Endothelial cell of umbilical vein (primary cell): ENCODE measurements around the gene NGEF. TPM values are rescaled to one million over a fixed set of nuclear protein-coding genes. Genes with fewer than 3 reads are reported as not detected.

ENCODE experiments used
- BruUV-seq: library from RNA; stranded (reverse); fragments of 400-500 nt; replicated peaks from 2 replicates; lab custom pipeline; 2021; lab: Mats Ljungman, UMichigan
- CTCF ChIA-PET: fragments of 300-600, 350-600 bp; sonication (Branson Sonifier 250); formaldehyde crosslinking; loops from one replicate; lab custom pipeline; 2021; ENCODE audit warnings: antibody characterized with exemption, inconsistent platforms; lab: Charles Lee
- POLR2A ChIA-PET: fragments of 300-600, 350-600 bp; sonication (Branson Sonifier 250); formaldehyde crosslinking; loops from one replicate; lab custom pipeline; 2021; ENCODE audit warnings: antibody characterized with exemption, inconsistent platforms; lab: Charles Lee
- DNase-seq: peaks from one replicate; pipeline ENCODE4 v3.0.0-alpha.2; 2011; ENCODE audit warnings: low read depth, low spot score
- FAIRE-seq: peaks from 2 replicates; lab custom pipeline; 2011; peaks lifted over from hg19 to GRCh38; lab: Jason Lieb, UNC
- H2AFZ ChIP-seq: 2 replicates; pipeline ENCODE4 v1.6.0; 2012; ENCODE audit warnings: low read depth, low read length, control low read depth, inconsistent platforms
- H3K27ac ChIP-seq: 2 replicates; pipeline ENCODE4 v1.5.1; 2011; ENCODE audit warnings: low read depth, mild to moderate bottlenecking, control low read depth, low read length, moderate library complexity; ENCODE audit not compliant: insufficient read depth
- H3K27me3 ChIP-seq, 2 experiments: 2 replicates each; pipeline versions ENCODE4 v1.6.0 to v1.6.1; 2011; ENCODE audit warnings: low read length in 2 of 2, mixed read lengths in 1 of 2; ENCODE audit not compliant: control insufficient read depth in 2 of 2, insufficient read depth in 2 of 2
- H3K36me3 ChIP-seq, 2 experiments: 2 replicates in 1 of 2; 3 replicates in 1 of 2; pipeline ENCODE4 v1.5.1; 2011; ENCODE audit warnings: low read length in 2 of 2, mild to moderate bottlenecking in 1 of 2, moderate library complexity in 1 of 2; ENCODE audit not compliant: control insufficient read depth in 2 of 2, insufficient read depth in 2 of 2; ENCODE audit errors: extremely low read depth in 1 of 2
- H3K4me1 ChIP-seq: 3 replicates; pipeline ENCODE4 v1.5.1; 2011; ENCODE audit warnings: mild to moderate bottlenecking, low read length; ENCODE audit not compliant: control insufficient read depth, insufficient read depth; ENCODE audit errors: extremely low read depth
- H3K4me2 ChIP-seq: 2 replicates; pipeline ENCODE4 v1.6.1; 2011; ENCODE audit warnings: low read length, control low read depth, mixed read lengths; ENCODE audit not compliant: insufficient read depth
- H3K4me3 ChIP-seq, 3 experiments: fragments of 200-600 bp in 1 of 3; sonication (generic), shearing (Covaris generic) in 1 of 3; replicated peaks in 1 of 3; 2 replicates each; pipeline ENCODE4 v1.5.1; 2011 to 2016; ENCODE audit warnings: control low read depth in 3 of 3, low read length in 3 of 3, mild to moderate bottlenecking in 2 of 3, inconsistent platforms in 1 of 3, low read depth in 1 of 3, moderate library complexity in 1 of 3; ENCODE audit not compliant: insufficient read depth in 1 of 3
- H3K79me2 ChIP-seq: 2 replicates; pipeline ENCODE4 v1.6.0; 2012; ENCODE audit warnings: low read length, inconsistent platforms; ENCODE audit not compliant: control insufficient read depth, insufficient read depth
- H3K9ac ChIP-seq: replicated peaks from 2 replicates; pipeline ENCODE3; 2011; ENCODE audit warnings: low read length, control low read depth; ENCODE audit not compliant: insufficient read depth; ENCODE audit errors: extremely low read depth
- H3K9me1 ChIP-seq: replicated peaks from 3 replicates; pipeline ENCODE4 v1.6.0; 2011; ENCODE audit warnings: mild to moderate bottlenecking, low read length; ENCODE audit not compliant: control insufficient read depth, insufficient read depth; ENCODE audit errors: extremely low read depth
- H3K9me3 ChIP-seq: replicated peaks from 2 replicates; pipeline ENCODE4 v1.5.1; 2012; ENCODE audit warnings: low read length, inconsistent platforms; ENCODE audit not compliant: control insufficient read depth, insufficient read depth
- H4K20me1 ChIP-seq: replicated peaks from 2 replicates; pipeline ENCODE3; 2011; ENCODE audit warnings: mild to moderate bottlenecking, low read length; ENCODE audit not compliant: control insufficient read depth, insufficient read depth; ENCODE audit errors: extremely low read depth
- EZH2 ChIP-seq: IDR thresholded peaks from 2 replicates; pipeline ENCODE4 v1.6.1; 2012; ENCODE audit warnings: borderline replicate concordance, low read depth, mild to moderate bottlenecking, moderate library complexity, low read length, inconsistent platforms; ENCODE audit not compliant: severe bottlenecking
- JUN ChIP-seq: IDR thresholded peaks from 2 replicates; pipeline ENCODE4 v1.6.1; 2011; ENCODE audit warnings: borderline replicate concordance, low read depth; ENCODE audit not compliant: insufficient read length, insufficient read depth
- POLR2AphosphoS5 ChIP-seq: IDR thresholded peaks from 2 replicates; pipeline ENCODE4 v1.6.1; 2012; ENCODE audit warnings: low read depth, mild to moderate bottlenecking, control low read depth, low read length, moderate library complexity; ENCODE audit not compliant: insufficient read depth
- dilution Hi-C: fragments of 300-500 bp; cut with MboI; formaldehyde crosslinking; loops from one replicate; pipeline ENCODE4 v1.15.0; 2019; ENCODE audit warnings: low sequenced_read_pairs; ENCODE audit not compliant: extremely low pct_ligation_motif_present
- intact Hi-C: fragments of 100-400 bp; cut with micrococcal nuclease; formaldehyde crosslinking; loops from one replicate; pipeline ENCODE4 v1.10.0; 2022
- polyA plus RNA-seq, 4 experiments: library from polyadenylated mRNA; depleted of rRNA in 3 of 4; stranded (reverse) in 3 of 4; unstranded in 1 of 4; fragments of >200 nt; gene quantifications; 2 replicates each; pipeline versions ENCODE4 v1.2.1 to v1.2.3, GENCODE V29; 2011 to 2012; ENCODE audit warnings: missing spikeins in 1 of 4
- total RNA-seq: library from RNA; stranded (reverse); gene quantifications from 2 replicates; pipeline ENCODE4 v1.2.3, GENCODE V29; 2021
- TF ChIP-seq, protein P1 (sequence below), 2 donors: IDR thresholded peaks; 1 replicate in 1 of 2; 2 replicates in 1 of 2; pipeline ENCODE4 v1.5.1; 2011; ENCODE audit warnings: low read length in 2 of 2, mild to moderate bottlenecking in 2 of 2, moderate library complexity in 2 of 2, control low read depth in 1 of 2, inconsistent platforms in 1 of 2, low read depth in 1 of 2; ENCODE audit not compliant: insufficient read depth in 1 of 2; ENCODE audit errors: extremely low read depth in 1 of 2

Gene NGEF
- total and polyA plus RNA-seq, 2 donors (not counting 3 experiments of a cell fraction or from before 2014, with no cell fraction given), result 0.22 to 0.41 TPM

DNA sequence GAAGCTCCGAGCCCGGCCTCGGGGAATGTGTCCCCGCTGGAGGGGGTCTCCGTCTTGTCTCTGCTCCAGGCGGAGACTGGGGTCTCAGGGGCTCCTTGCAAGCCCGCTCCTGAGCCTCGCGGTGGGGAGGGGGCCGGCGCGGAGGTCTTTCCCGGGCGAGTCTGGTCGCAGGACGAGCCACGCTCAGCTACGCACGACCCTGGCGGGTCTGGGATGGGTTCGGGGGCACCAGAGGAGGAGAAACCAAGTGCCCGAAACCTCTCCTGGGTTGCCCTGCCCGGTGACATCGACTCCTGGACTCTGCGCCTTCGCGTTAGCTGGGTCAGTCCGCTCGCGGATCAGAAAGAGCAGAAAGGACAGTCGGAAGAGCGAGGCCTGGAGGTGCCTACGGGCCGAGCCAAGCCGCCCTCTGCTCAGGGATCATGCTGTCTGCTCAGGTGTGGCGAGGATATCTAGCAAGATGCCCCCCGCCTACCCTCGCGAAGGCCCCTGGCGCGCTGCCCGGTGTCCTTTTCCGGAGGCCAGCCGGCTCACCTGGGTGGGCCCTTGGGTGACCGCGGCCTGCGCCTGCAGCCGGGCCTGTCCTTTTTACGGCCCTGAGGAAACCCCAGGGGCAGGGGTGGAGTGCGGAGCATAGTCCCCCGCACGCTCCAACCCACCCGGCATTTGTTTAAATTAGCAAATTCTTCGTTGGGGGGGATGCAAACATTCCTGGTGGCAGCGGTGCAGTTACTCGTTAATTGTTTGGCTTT, 84.3 kb downstream of the NGEF start:
- POLR2A ChIA-PET, result interaction anchor here (0.6 kb wide), 1 partner anchor 184 kb away, joined by 4 read pairs; no protein-coding TSS in a partner anchor
- TF ChIP-seq POLR2AphosphoS5 (no peak), EZH2 (peak; percentile 93), JUN (no peak)
- TF ChIP-seq, protein P1, sequence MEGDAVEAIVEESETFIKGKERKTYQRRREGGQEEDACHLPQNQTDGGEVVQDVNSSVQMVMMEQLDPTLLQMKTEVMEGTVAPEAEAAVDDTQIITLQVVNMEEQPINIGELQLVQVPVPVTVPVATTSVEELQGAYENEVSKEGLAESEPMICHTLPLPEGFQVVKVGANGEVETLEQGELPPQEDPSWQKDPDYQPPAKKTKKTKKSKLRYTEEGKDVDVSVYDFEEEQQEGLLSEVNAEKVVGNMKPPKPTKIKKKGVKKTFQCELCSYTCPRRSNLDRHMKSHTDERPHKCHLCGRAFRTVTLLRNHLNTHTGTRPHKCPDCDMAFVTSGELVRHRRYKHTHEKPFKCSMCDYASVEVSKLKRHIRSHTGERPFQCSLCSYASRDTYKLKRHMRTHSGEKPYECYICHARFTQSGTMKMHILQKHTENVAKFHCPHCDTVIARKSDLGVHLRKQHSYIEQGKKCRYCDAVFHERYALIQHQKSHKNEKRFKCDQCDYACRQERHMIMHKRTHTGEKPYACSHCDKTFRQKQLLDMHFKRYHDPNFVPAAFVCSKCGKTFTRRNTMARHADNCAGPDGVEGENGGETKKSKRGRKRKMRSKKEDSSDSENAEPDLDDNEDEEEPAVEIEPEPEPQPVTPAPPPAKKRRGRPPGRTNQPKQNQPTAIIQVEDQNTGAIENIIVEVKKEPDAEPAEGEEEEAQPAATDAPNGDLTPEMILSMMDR (IDR thresholded peaks at IDR 0.05; ENCODE audit: extremely low read depth in 1 of 2, insufficient read depth in 1 of 2, low read depth in 1 of 2, low read length in 2 of 2), result no peak
- Histone ChIP-seq H3K9me1 (no peaks in the 10 kb centered on the region), H3K4me1 (peaks cover 3% of the 10 kb centered on the region), H3K36me3 (no peaks in the 10 kb centered on the region), H2AFZ (no peak overlapping the region), H4K20me1 (no peaks in the 10 kb centered on the region), H3K27ac (no peak overlapping the region), H3K79me2 (no peaks in the 10 kb centered on the region), H3K27me3 (peaks cover 37 to 49% of the 10 kb centered on the region in 2 experiments), H3K4me3 (peak overlapping the region in 1 of 3 experiments; percentile 19), H3K4me2 (no peak overlapping the region), H3K9ac (no peak overlapping the region), H3K9me3 (no peaks in the 10 kb centered on the region)
- no peak for DNase-seq
- BruUV-seq, result no TSS peak
- CTCF ChIA-PET, result interaction anchor here (0.8 to 1.1 kb wide), 2 partner anchors 18 to 53 kb away, joined by 3 read pairs; no protein-coding TSS in a partner anchor
- dilution Hi-C loops, result no loop called here
- intact Hi-C loops, result no loop called here
- no peak for FAIRE-seq
